PC-3 (cell line): ENCODE results near the gene GINS2. TPM values are rescaled to one million over a fixed set of nuclear protein-coding genes. Genes with fewer than 3 reads are reported as not detected.

Experiments
- ATAC-seq: fragments of 200-7000 bp; cut with Tn5 transposase; 2 replicates; pipeline ENCODE4 v1.9.1; 2020; ENCODE audit warnings: mild to moderate bottlenecking, moderate library complexity
- BruUV-seq: library from RNA; stranded (reverse); fragments of 400-500 nt; replicated peaks from 2 replicates; lab custom pipeline; 2021; lab: Mats Ljungman, UMichigan
- CTCF ChIA-PET: fragments of 300-600 bp; sonication (Branson Sonifier 250); formaldehyde crosslinking; loops from one replicate; lab custom pipeline; 2022; ENCODE audit warnings: antibody characterized with exemption; lab: Charles Lee
- POLR2A ChIA-PET: fragments of 300-600 bp; sonication (Branson Sonifier 250); formaldehyde crosslinking; loops from one replicate; lab custom pipeline; 2022; ENCODE audit warnings: antibody characterized with exemption; ENCODE audit not compliant: unreplicated experiment; lab: Charles Lee
- DNase-seq: peaks from one replicate; pipeline ENCODE4 v3.0.0-alpha.2; 2015
- H2AFZ ChIP-seq: fragments of 300-600 bp; sonication (generic); 2 replicates; pipeline ENCODE4 v1.6.0; 2016; ENCODE audit warnings: antibody characterized with exemption, low read length
- H3F3A ChIP-seq: fragments of 300-600 bp; sonication (generic); one replicate; pipeline ENCODE4 v1.6.0; 2017; ENCODE audit warnings: antibody characterized with exemption, low read length, control low read depth, mild to moderate bottlenecking; ENCODE audit not compliant: unreplicated experiment
- H3K27ac ChIP-seq: fragments of 300-600 bp; sonication (generic); 2 replicates; pipeline ENCODE4 v1.5.1; 2016; ENCODE audit warnings: mild to moderate bottlenecking, low read length
- H3K27me3 ChIP-seq: fragments of 300-600 bp; sonication (generic); 2 replicates; pipeline ENCODE4 v1.6.1; 2016; ENCODE audit warnings: low read length, mixed read lengths
- H3K36me3 ChIP-seq: fragments of 300-600 bp; sonication (generic); 2 replicates; pipeline ENCODE4 v1.6.1; 2016; ENCODE audit warnings: low read depth, mixed run types, low read length, mixed read lengths
- H3K4me1 ChIP-seq: fragments of 300-600 bp; sonication (generic); 2 replicates; pipeline ENCODE4 v1.5.1; 2016; ENCODE audit warnings: low read length; ENCODE audit not compliant: insufficient read depth
- H3K4me2 ChIP-seq: fragments of 300-600 bp; sonication (generic); 2 replicates; pipeline ENCODE4 v1.6.0; 2016; ENCODE audit warnings: low read length
- H3K4me3 ChIP-seq: fragments of 300-600 bp; sonication (generic); 2 replicates; pipeline ENCODE4 v1.5.1; 2016; ENCODE audit warnings: mild to moderate bottlenecking, low read length, mixed read lengths
- H3K79me2 ChIP-seq: fragments of 300-600 bp; sonication (generic); 2 replicates; pipeline ENCODE4 v1.6.1; 2017; ENCODE audit warnings: low read length, mixed read lengths
- H3K9ac ChIP-seq: fragments of 300-600 bp; sonication (generic); 2 replicates; pipeline ENCODE4 v1.6.0; 2016; ENCODE audit warnings: mild to moderate bottlenecking, low read length
- H3K9me2 ChIP-seq: fragments of 300-600 bp; sonication (generic); replicated peaks from 2 replicates; pipeline ENCODE4 v1.6.1; 2016; ENCODE audit warnings: mixed run types, low read length, mixed read lengths
- H3K9me3 ChIP-seq: fragments of 300-600 bp; sonication (generic); 2 replicates; pipeline ENCODE4 v1.6.1; 2016; ENCODE audit warnings: low read length, mixed read lengths
- H4K20me1 ChIP-seq: fragments of 300-600 bp; sonication (generic); 2 replicates; pipeline ENCODE4 v1.6.1; 2016; ENCODE audit warnings: low read length, mixed read lengths
- EZH2 ChIP-seq: fragments of 300-600 bp; sonication (generic); IDR thresholded peaks from one replicate; pipeline ENCODE4 v1.6.1; 2017; ENCODE audit warnings: antibody characterized with exemption, mild to moderate bottlenecking, low read length; ENCODE audit not compliant: unreplicated experiment
- EZH2phosphoT487 ChIP-seq: fragments of 300-600 bp; sonication (generic); IDR thresholded peaks from 2 replicates; pipeline ENCODE4 v1.6.1; 2018; ENCODE audit warnings: mild to moderate bottlenecking, antibody characterized with exemption, low read length, borderline replicate concordance
- intact Hi-C: fragments of 100-400 bp; cut with micrococcal nuclease; formaldehyde crosslinking; loops from 2 replicates; pipeline ENCODE4 v1.9.0; 2023
- total RNA-seq: library from RNA; depleted of rRNA; stranded (reverse); fragments of >200 nt; gene quantifications from 2 replicates; pipeline ENCODE4 v1.2.3, GENCODE V29; 2014
- TF ChIP-seq, protein P1 (sequence below): fragments of 300-600 bp; sonication (generic); conservative IDR thresholded peaks from 2 replicates; pipeline ENCODE4 v1.5.1; 2017; ENCODE audit warnings: antibody characterized with exemption, low read depth, mild to moderate bottlenecking, low read length

Gene GINS2
- total RNA-seq, 1 experiment from 2014 or later: 28.7 TPM

DNA sequence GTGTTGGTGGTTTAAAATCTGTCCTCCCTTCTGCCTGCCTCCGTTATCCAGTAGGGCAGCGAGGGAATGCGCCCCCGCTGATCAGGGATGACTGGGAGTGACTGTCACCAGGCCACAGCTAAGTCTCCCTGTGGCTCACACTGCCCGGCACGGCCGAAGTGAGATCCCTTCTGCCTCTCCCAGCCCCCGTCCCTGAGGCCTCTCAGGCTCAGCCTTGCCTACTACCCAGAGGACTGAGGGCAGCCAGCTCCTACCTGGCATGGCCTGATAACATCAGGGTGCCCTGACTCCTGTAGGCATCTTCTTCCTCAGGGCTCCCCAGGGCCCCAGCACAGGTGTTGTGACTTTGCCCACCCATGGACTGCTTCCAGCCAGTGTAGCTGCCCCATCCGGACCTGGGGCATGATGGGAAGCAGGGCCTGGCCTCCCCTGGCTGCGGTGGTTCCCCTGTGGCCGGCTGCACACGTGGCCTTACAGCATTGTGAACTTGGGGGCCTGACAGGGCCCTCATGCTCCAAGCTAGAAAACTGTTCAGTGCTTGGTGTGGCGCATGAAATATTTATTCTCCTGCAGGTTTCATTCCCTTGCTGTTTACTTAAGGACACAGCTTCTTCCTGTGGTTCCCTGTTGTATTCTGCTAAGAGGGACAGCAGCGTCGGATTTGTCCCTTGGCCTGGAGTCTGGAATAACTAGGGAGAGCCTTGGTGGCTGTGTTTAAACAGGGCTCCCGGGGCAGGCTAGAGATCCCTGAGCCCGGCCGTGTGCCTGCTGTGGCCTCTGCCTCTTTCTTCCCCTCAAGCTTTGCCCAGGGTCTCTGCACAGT is 30.0 kb downstream of the GINS2 start:
- H3K9ac ChIP-seq: no peak overlapping the region
- BruUV-seq: no TSS peak
- no peaks in the 10 kb centered on the region for H3K4me1 ChIP-seq
- no peaks in the 10 kb centered on the region for H3F3A ChIP-seq
- ChIA-PET CTCF (interaction anchor here (0.6 kb wide), 1 partner anchor 85 kb away, joined by 11 read pairs; no protein-coding TSS in a partner anchor), POLR2A (no interaction called here)
- H2AFZ ChIP-seq: no peak overlapping the region
- peaks cover 11% of the 10 kb centered on the region; the same call in 1 of the 2 replicates for H3K36me3 ChIP-seq
- no peak overlapping the region for H3K4me2 ChIP-seq
- H4K20me1 ChIP-seq: no peaks in the 10 kb centered on the region
- TF ChIP-seq EZH2: no peak
- TF ChIP-seq, protein P1, sequence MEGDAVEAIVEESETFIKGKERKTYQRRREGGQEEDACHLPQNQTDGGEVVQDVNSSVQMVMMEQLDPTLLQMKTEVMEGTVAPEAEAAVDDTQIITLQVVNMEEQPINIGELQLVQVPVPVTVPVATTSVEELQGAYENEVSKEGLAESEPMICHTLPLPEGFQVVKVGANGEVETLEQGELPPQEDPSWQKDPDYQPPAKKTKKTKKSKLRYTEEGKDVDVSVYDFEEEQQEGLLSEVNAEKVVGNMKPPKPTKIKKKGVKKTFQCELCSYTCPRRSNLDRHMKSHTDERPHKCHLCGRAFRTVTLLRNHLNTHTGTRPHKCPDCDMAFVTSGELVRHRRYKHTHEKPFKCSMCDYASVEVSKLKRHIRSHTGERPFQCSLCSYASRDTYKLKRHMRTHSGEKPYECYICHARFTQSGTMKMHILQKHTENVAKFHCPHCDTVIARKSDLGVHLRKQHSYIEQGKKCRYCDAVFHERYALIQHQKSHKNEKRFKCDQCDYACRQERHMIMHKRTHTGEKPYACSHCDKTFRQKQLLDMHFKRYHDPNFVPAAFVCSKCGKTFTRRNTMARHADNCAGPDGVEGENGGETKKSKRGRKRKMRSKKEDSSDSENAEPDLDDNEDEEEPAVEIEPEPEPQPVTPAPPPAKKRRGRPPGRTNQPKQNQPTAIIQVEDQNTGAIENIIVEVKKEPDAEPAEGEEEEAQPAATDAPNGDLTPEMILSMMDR: no peak
- TF ChIP-seq EZH2phosphoT487: no peak
- H3K9me3 ChIP-seq: no peaks in the 10 kb centered on the region
- H3K27me3 ChIP-seq: no peaks in the 10 kb centered on the region
- no peaks in the 10 kb centered on the region for H3K79me2 ChIP-seq
- DNase-seq (no peak), ATAC-seq (no peak)
- intact Hi-C loops: no loop called here
- H3K4me3 ChIP-seq: no peak overlapping the region
- no peaks in the 10 kb centered on the region for H3K9me2 ChIP-seq
- no peak overlapping the region for H3K27ac ChIP-seq

DNA sequence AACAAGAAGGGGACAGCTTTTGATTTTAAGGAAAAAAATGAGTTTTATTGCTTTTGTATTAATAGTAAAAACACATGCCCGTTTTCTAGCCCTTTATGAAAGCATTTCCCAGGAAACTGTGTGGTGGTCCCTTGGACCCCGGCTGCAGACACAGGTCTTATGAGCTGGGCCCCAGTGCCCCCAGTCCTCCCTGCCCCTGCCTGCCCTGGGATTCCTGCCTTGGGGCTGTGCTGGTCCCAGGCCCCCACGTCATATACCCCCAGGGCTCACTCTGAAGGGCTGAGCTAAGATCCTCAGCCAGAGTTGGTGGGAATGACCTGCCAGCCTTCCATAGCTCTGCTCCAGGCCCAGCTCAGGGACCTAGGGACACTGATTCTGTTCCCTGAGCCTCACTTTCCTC is 30.8 kb downstream of the GINS2 start:
- Histone ChIP-seq H3K27ac (no peak overlapping the region), H3K9me3 (no peaks in the 10 kb centered on the region), H3F3A (no peaks in the 10 kb centered on the region), H3K9me2 (no peaks in the 10 kb centered on the region), H3K9ac (no peak overlapping the region), H3K79me2 (no peaks in the 10 kb centered on the region), H3K4me3 (no peak overlapping the region), H3K4me2 (no peak overlapping the region), H3K36me3 (peaks cover 10% of the 10 kb centered on the region; the same call in 1 of the 2 replicates), H4K20me1 (no peaks in the 10 kb centered on the region), H3K4me1 (peaks cover 5% of the 10 kb centered on the region; the same call in 1 of the 2 replicates), H3K27me3 (no peaks in the 10 kb centered on the region), H2AFZ (no peak overlapping the region)
- TF ChIP-seq, protein P1: no peak
- TF ChIP-seq EZH2phosphoT487 (no peak), EZH2 (no peak)
- intact Hi-C loops: no loop called here
- DNase-seq (no peak), ATAC-seq (no peak)
- ChIA-PET CTCF (no interaction called here), POLR2A (no interaction called here)
- no TSS peak for BruUV-seq

DNA sequence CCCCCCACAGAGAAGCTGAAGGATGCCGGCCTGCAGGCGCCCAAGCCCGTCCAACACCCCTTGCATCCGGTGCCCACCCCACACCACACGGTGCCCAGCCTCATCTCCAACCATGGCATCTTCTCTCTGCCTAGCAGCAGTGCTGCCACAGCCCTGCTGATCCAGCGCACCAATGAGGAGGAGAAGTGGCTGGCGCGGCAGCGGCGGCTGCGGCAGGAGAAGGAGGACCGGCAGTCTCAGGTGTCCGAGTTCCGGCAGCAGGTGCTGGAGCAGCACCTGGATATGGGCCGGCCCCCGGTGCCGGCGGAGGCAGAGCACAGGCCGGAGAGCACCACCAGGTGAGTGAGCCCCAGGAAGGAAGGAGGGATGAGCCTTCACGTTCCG is 31.5 kb downstream of the GINS2 start:
- intact Hi-C loops: no loop called here
- Histone ChIP-seq H3K9me2 (no peaks in the 10 kb centered on the region), H3K4me1 (peaks cover 5% of the 10 kb centered on the region; the same call in 1 of the 2 replicates), H3K27me3 (no peaks in the 10 kb centered on the region), H3K9me3 (no peaks in the 10 kb centered on the region), H4K20me1 (no peaks in the 10 kb centered on the region), H2AFZ (no peak overlapping the region), H3K4me3 (no peak overlapping the region), H3K9ac (no peak overlapping the region), H3K36me3 (peaks cover 6% of the 10 kb centered on the region; the same call in 1 of the 2 replicates), H3K27ac (no peak overlapping the region), H3K4me2 (no peak overlapping the region), H3F3A (no peaks in the 10 kb centered on the region), H3K79me2 (no peaks in the 10 kb centered on the region)
- TF ChIP-seq, protein P1: no peak
- no peak for TF ChIP-seq EZH2phosphoT487
- TF ChIP-seq EZH2: no peak
- POLR2A ChIA-PET: no interaction called here
- ATAC-seq (no peak), DNase-seq (no peak)
- no TSS peak for BruUV-seq
- CTCF ChIA-PET: no interaction called here
